GM18870 (cell line): Measurements from ENCODE around the gene GPR78.

Experiments
- ATAC-seq: cut with Tn5 transposase; IDR thresholded peaks from one replicate; pipeline ENCODE4 v1.9.1; 2021; ENCODE audit warnings: moderate library complexity; ENCODE audit not compliant: unreplicated experiment

Gene GPR78

GRCh38 chr4:8580321-8581093, at the start of gene GPR78:
Gene GPR78, plus strand, starts transcription at chr4:8580392. Its CDS starts 591 bp downstream, at chr4:8580983.
- ATAC-seq: no peak

- no peak for ATAC-seq
Measured at GRCh38 chr4:8532245-8532781, 47.9 kb upstream of the GPR78 start.

- peak; percentile 30 for ATAC-seq
Measured at GRCh38 chr4:8533274-8533865, 46.8 kb upstream of the GPR78 start.

GRCh38 chr4:8534129-8534528, 46.1 kb upstream of the GPR78 start:
- peak; percentile 86 for ATAC-seq

GRCh38 chr4:8534611-8535010, 45.6 kb upstream of the GPR78 start:
- no peak for ATAC-seq

- no peak for ATAC-seq
Measured at GRCh38 chr4:8536467-8536866, 43.7 kb upstream of the GPR78 start.

GRCh38 chr4:8537041-8537461, 43.1 kb upstream of the GPR78 start:
- ATAC-seq: peak; percentile 35

- no peak for ATAC-seq
Measured at GRCh38 chr4:8538076-8538702, 42.0 kb upstream of the GPR78 start.

GRCh38 chr4:8538703-8539567, 41.3 kb upstream of the GPR78 start:
- no peak for ATAC-seq

GRCh38 chr4:8539661-8540060, 40.5 kb upstream of the GPR78 start:
- peak; percentile 33 for ATAC-seq

- ATAC-seq: peak; percentile 54
Measured at GRCh38 chr4:8540072-8540471, 40.1 kb upstream of the GPR78 start.

GRCh38 chr4:8540586-8540985, 39.6 kb upstream of the GPR78 start:
- ATAC-seq: no peak

GRCh38 chr4:8540991-8541390, 39.2 kb upstream of the GPR78 start:
- ATAC-seq: no peak

- no peak for ATAC-seq
Measured at GRCh38 chr4:8541981-8542715, 38.0 kb upstream of the GPR78 start.

- no peak for ATAC-seq
Measured at GRCh38 chr4:8542776-8543525, 37.2 kb upstream of the GPR78 start.

- no peak for ATAC-seq
Measured at GRCh38 chr4:8543623-8544022, 36.6 kb upstream of the GPR78 start.

GRCh38 chr4:8544282-8544681, 35.9 kb upstream of the GPR78 start:
- no peak for ATAC-seq

- ATAC-seq: no peak
Measured at GRCh38 chr4:8544741-8545438, 35.3 kb upstream of the GPR78 start.

GRCh38 chr4:8545439-8545765, 34.8 kb upstream of the GPR78 start:
- ATAC-seq: no peak
